ENCODE results near the gene FAM161B. TPM values are rescaled to one million over a fixed set of nuclear protein-coding genes. Genes with fewer than 3 reads are reported as not detected.
"Not testable (repeated sequence)": the region's sequence is repeated elsewhere in the genome, so short reads cannot be mapped to it uniquely, and the experiment has no call there.

Gene FAM161B
- total RNA-seq, 1 donor from 2014 or later = 4.7 TPM

GRCh38 chr14:73995977-73996378 is 46.1 kb upstream of the FAM161B start:
- TF ChIP-seq CTCF (IDR thresholded peaks at IDR 0.05) = no peak
- intact Hi-C loops (cut with DNase I) = no loop called here

GRCh38 chr14:73994926-73995325 is 45.0 kb upstream of the FAM161B start:
- H3K36me3 ChIP-seq = peaks cover 14% of the 10 kb centered on the region
- H3K4me3 ChIP-seq; DNase-seq; H3K27ac ChIP-seq; H3K9me3 ChIP-seq; intact Hi-C loops (cut with DNase I); H3K4me1 ChIP-seq; ATAC-seq; H3K27me3 ChIP-seq (ENCODE audit: low read depth): not testable (repeated sequence)

More at GRCh38 chr14:73995977-73996378, 46.1 kb upstream of the FAM161B start:
- no peak overlapping the region for H3K27ac ChIP-seq
- ATAC-seq = no peak
- no peaks in the 10 kb centered on the region for H3K4me1 ChIP-seq
- no peak for DNase-seq
- no peak overlapping the region for H3K4me3 ChIP-seq
- H3K36me3 ChIP-seq = peaks cover 19% of the 10 kb centered on the region
- H3K9me3 ChIP-seq = no peaks in the 10 kb centered on the region
- H3K27me3 ChIP-seq (ENCODE audit: low read depth) = no peaks in the 10 kb centered on the region

GRCh38 chr14:73991092-73991491 is 41.2 kb upstream of the FAM161B start:
- DNase-seq (no peak), ATAC-seq (no peak)
- Histone ChIP-seq H3K27me3 (ENCODE audit: low read depth) (no peaks in the 10 kb centered on the region), H3K4me1 (no peaks in the 10 kb centered on the region), H3K27ac (no peak overlapping the region), H3K36me3 (peaks cover 30% of the 10 kb centered on the region), H3K9me3 (no peaks in the 10 kb centered on the region), H3K4me3 (no peak overlapping the region)
- TF ChIP-seq CTCF (IDR thresholded peaks at IDR 0.05) = no peak
- intact Hi-C loops (cut with DNase I) = no loop called here

- H3K4me3 ChIP-seq; H3K4me1 ChIP-seq; ATAC-seq; H3K9me3 ChIP-seq; DNase-seq; H3K27me3 ChIP-seq (ENCODE audit: low read depth); H3K27ac ChIP-seq; intact Hi-C loops (cut with DNase I): not testable (repeated sequence)
- H3K36me3 ChIP-seq = peaks cover 34% of the 10 kb centered on the region
These were observed 38.8 kb upstream of the FAM161B start for GRCh38 chr14:73988656-73989055.

GRCh38 chr14:73988065-73988464 is 38.2 kb upstream of the FAM161B start:
- ATAC-seq (no peak), DNase-seq (no peak)
- no peak for TF ChIP-seq CTCF (IDR thresholded peaks at IDR 0.05)
- H3K4me1 ChIP-seq = no peaks in the 10 kb centered on the region
- H3K27me3 ChIP-seq (ENCODE audit: low read depth) = no peaks in the 10 kb centered on the region
- no peaks in the 10 kb centered on the region for H3K9me3 ChIP-seq
- no peak overlapping the region for H3K4me3 ChIP-seq
- intact Hi-C loops (cut with DNase I) = no loop called here
- H3K36me3 ChIP-seq = peaks cover 34% of the 10 kb centered on the region
- no peak overlapping the region for H3K27ac ChIP-seq

GRCh38 chr14:73977896-73978295 is 28.0 kb upstream of the FAM161B start:
- DNase-seq (no peak), ATAC-seq (no peak)
- Histone ChIP-seq H3K27ac (no peak overlapping the region), H3K9me3 (no peaks in the 10 kb centered on the region), H3K36me3 (peaks cover 54% of the 10 kb centered on the region), H3K4me1 (no peaks in the 10 kb centered on the region), H3K27me3 (ENCODE audit: low read depth) (no peaks in the 10 kb centered on the region), H3K4me3 (no peak overlapping the region)
- no peak for TF ChIP-seq CTCF (IDR thresholded peaks at IDR 0.05)
- intact Hi-C loops (cut with DNase I) = no loop called here

GRCh38 chr14:73976125-73976524 is 26.2 kb upstream of the FAM161B start:
- intact Hi-C loops (cut with DNase I) = no loop called here
- no peak for TF ChIP-seq CTCF (IDR thresholded peaks at IDR 0.05)
- H3K9me3 ChIP-seq = no peaks in the 10 kb centered on the region
- no peak for ATAC-seq
- H3K36me3 ChIP-seq = peaks cover 54% of the 10 kb centered on the region
- no peaks in the 10 kb centered on the region for H3K27me3 ChIP-seq (ENCODE audit: low read depth)
- no peak overlapping the region for H3K4me3 ChIP-seq
- no peak overlapping the region for H3K27ac ChIP-seq
- no peak for DNase-seq
- no peaks in the 10 kb centered on the region for H3K4me1 ChIP-seq

Data from lower lobe of right lung (tissue), 2 donors.